Activated B cell treated with CpG ODN at 0.5 μM for 24 hours (primary cell): ENCODE data around the gene CFAP97D1. TPM values are rescaled to one million over a fixed set of nuclear protein-coding genes. Genes with fewer than 3 reads are reported as not detected.

Source experiments
- ATAC-seq: fragments of 200-7000 bp; cut with Tn5 transposase; one replicate; pipeline ENCODE4 v1.10.0; 2021; ENCODE audit warnings: low read depth, mild to moderate bottlenecking, moderate library complexity
- CTCF ChIA-PET: fragments of 350-600 bp; sonication (Branson Sonifier 250); formaldehyde crosslinking; loops from one replicate; lab custom pipeline; 2021; ENCODE audit warnings: antibody characterized with exemption; lab: Charles Lee
- POLR2A ChIA-PET: fragments of 350-600 bp; sonication (Branson Sonifier 250); formaldehyde crosslinking; loops from one replicate; lab custom pipeline; 2021; ENCODE audit warnings: antibody characterized with exemption; lab: Charles Lee
- DNase-seq: peaks from one replicate; pipeline ENCODE4 v3.0.0; 2022
- H3K27ac Mint-ChIP-seq: one replicate; pipeline ENCODE4 v1.8.0; 2020; ENCODE audit warnings: mixed read lengths
- H3K27me3 Mint-ChIP-seq: one replicate; pipeline ENCODE4 v1.8.0; 2021; ENCODE audit warnings: mixed read lengths
- H3K36me3 Mint-ChIP-seq: one replicate; pipeline ENCODE4 v1.8.0; 2021; ENCODE audit warnings: low read depth, mixed read lengths
- H3K4me1 Mint-ChIP-seq: one replicate; pipeline ENCODE4 v1.8.0; 2021; ENCODE audit warnings: mixed read lengths
- H3K4me3 Mint-ChIP-seq: one replicate; pipeline ENCODE4 v1.8.0; 2020; ENCODE audit warnings: mild to moderate bottlenecking, mixed read lengths
- H3K9me3 Mint-ChIP-seq: one replicate; pipeline ENCODE4 v1.8.0; 2020; ENCODE audit warnings: mixed read lengths
- intact Hi-C: fragments of 100-400 bp; cut with micrococcal nuclease; formaldehyde crosslinking; loops from one replicate; pipeline ENCODE4 v1.15.1; 2024
- total RNA-seq: library from RNA; stranded (reverse); gene quantifications from 2 replicates; pipeline ENCODE4 v1.2.3, GENCODE V29; 2022
- TF ChIP-seq, protein P1 (sequence below): fragments of 200-600 bp; IDR thresholded peaks from one replicate; pipeline ENCODE4 v1.8.0; 2022; ENCODE audit warnings: antibody characterized with exemption, mild to moderate bottlenecking

The CFAP97D1 gene
- total RNA-seq, 1 donor from 2014 or later = not detected

DNA sequence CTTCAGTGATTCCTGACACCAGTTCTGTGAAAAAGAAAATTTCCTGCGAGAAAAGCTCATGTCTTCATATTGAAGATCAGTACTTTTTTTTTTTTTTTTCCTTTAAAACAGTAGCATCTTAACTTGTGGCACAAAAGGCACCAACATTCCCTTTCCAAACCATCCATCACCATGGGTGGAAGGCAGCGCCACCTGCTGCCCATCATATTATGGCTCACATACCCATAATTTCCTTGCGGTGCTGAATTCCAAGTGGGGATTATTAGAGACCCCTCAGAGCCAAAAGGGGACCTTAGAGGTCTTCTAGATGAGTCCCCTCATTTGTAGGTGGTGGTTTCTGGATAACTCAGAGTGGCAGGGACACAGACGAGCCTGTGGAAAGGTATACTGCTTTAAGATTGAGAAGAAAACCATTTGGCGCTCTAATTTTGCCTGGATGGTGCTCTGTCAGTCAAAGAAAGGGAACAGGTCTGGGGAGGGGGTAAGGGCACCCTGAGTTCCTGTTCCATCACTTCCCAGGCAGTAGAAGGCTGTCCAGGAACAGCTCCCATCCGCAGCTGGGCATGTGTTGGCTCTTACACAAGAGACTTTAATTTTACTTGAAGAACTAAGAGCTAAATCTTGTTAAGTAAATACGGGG, 13.7 kb upstream of the CFAP97D1 start:
- no peak for DNase-seq
- TF ChIP-seq, protein P1, sequence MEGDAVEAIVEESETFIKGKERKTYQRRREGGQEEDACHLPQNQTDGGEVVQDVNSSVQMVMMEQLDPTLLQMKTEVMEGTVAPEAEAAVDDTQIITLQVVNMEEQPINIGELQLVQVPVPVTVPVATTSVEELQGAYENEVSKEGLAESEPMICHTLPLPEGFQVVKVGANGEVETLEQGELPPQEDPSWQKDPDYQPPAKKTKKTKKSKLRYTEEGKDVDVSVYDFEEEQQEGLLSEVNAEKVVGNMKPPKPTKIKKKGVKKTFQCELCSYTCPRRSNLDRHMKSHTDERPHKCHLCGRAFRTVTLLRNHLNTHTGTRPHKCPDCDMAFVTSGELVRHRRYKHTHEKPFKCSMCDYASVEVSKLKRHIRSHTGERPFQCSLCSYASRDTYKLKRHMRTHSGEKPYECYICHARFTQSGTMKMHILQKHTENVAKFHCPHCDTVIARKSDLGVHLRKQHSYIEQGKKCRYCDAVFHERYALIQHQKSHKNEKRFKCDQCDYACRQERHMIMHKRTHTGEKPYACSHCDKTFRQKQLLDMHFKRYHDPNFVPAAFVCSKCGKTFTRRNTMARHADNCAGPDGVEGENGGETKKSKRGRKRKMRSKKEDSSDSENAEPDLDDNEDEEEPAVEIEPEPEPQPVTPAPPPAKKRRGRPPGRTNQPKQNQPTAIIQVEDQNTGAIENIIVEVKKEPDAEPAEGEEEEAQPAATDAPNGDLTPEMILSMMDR = no peak
- ChIA-PET CTCF (interaction anchor here (0.7 to 14.2 kb wide), 16 partner anchors 9 to 365 kb away, joined by 3 to 301 read pairs (median 3); partner anchors contain the start of genes CD300LG and SOST), POLR2A (interaction anchor here (0.6 kb wide), 1 partner anchor 65 kb away, joined by 5 read pairs; no protein-coding TSS in a partner anchor)
- H3K36me3 Mint-ChIP-seq = peaks cover 14% of the 10 kb centered on the region
- no peak overlapping the region for H3K4me3 Mint-ChIP-seq
- ATAC-seq = no peak
- H3K27me3 Mint-ChIP-seq = peaks cover 2% of the 10 kb centered on the region
- no peak overlapping the region for H3K27ac Mint-ChIP-seq
- intact Hi-C loops = no loop called here
- no peaks in the 10 kb centered on the region for H3K9me3 Mint-ChIP-seq
- H3K4me1 Mint-ChIP-seq = peaks cover 14% of the 10 kb centered on the region

DNA sequence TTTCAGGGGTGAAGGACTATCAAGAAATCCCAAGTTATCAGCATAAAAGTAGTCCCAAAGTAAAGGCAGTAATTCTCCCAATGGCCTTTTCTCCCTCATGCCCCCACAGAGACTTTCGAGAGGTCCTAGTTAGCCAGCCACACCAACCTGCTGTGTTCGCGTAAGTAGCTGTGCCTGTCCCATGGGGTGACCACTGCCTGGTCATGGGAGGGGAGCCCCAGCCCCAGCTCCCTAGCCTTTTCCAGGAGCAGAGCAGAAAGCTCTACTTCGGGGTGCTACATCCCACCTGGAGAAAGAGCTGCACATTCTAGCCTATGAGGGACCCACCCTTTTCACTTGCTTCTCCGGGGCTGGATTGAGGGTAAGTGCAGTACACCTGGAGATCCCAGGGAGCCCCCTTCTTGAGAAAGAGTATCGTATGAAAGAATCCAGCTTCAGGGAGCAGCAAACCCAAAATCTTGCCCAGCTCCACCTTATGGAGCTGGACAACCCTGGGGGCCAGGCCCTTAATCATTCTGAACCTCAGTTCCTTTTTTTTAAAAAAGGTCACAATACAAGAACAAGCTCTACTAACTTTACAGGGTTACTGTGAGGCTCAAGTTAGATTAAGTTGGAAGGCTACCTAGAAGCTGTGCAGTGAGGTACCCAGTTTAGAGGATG, 13.1 kb upstream of the CFAP97D1 start:
- TF ChIP-seq, protein P1 = no peak
- peaks cover 17% of the 10 kb centered on the region for H3K4me1 Mint-ChIP-seq
- ChIA-PET CTCF (interaction anchor here (1.0 to 14.2 kb wide), 10 partner anchors 10 to 366 kb away, joined by 3 to 301 read pairs (median 3); partner anchors contain the start of gene SOST), POLR2A (no interaction called here)
- peaks cover 2% of the 10 kb centered on the region for H3K27me3 Mint-ChIP-seq
- ATAC-seq (no peak), DNase-seq (no peak)
- H3K36me3 Mint-ChIP-seq = peaks cover 17% of the 10 kb centered on the region
- H3K4me3 Mint-ChIP-seq = no peak overlapping the region
- intact Hi-C loops = no loop called here
- no peak overlapping the region for H3K27ac Mint-ChIP-seq
- no peaks in the 10 kb centered on the region for H3K9me3 Mint-ChIP-seq

DNA sequence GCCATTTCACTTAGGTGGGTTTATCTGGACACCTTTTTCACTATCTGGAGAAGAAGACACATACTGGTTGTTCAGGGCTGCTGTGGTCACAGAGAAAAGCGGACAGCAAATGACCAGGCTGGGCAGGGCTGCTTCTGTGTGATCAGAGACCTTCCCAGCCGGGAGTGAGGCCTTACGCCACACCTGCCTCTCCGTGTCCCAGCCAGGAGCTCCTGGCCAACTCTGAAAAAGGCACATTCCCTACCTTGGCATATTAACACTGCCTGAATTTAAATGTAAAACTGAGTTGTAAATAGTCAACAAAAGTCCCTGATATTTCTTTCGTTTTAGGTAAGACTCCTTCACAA, 12.5 kb upstream of the CFAP97D1 start:
- Mint-ChIP-seq H3K27me3 (peaks cover 2% of the 10 kb centered on the region), H3K27ac (no peak overlapping the region), H3K4me1 (peaks cover 22% of the 10 kb centered on the region), H3K36me3 (peaks cover 22% of the 10 kb centered on the region), H3K4me3 (no peak overlapping the region), H3K9me3 (no peaks in the 10 kb centered on the region)
- ChIA-PET POLR2A (interaction anchor here (0.5 kb wide), 1 partner anchor 298 kb away, joined by 6 read pairs; no protein-coding TSS in a partner anchor), CTCF (interaction anchor here (1.0 to 14.2 kb wide), 6 partner anchors 10 to 194 kb away, joined by 3 to 301 read pairs (median 8); partner anchors contain the start of gene SOST)
- intact Hi-C loops = no loop called here
- TF ChIP-seq, protein P1 = no peak
- ATAC-seq (no peak), DNase-seq (no peak)

DNA sequence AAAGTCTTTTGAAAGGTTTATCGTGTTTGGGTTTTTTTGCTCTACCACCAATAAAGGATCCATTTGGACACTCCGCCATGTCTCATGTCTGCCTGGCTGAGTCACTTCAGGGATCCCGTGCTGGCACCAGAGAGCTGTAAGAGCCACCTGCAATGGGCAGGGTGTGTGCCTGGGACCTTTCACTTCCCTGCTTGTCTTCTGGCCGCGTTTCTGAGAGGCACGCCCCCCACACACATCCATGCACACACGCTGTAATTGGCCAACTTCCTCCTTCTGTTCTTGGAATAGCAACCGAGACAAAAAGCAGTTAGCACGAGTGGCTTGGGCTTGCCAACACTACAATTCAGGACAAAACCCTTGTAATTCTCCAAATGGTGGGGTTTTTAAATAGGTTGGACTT, 11.9 kb upstream of the CFAP97D1 start:
- peaks cover 2% of the 10 kb centered on the region for H3K27me3 Mint-ChIP-seq
- H3K4me1 Mint-ChIP-seq = peaks cover 29% of the 10 kb centered on the region
- ChIA-PET CTCF (interaction anchor here (14.2 kb wide), 1 partner anchor 72 kb away, joined by 301 read pairs; no protein-coding TSS in a partner anchor), POLR2A (interaction anchor here (0.5 kb wide), 1 partner anchor 298 kb away, joined by 6 read pairs; no protein-coding TSS in a partner anchor)
- no peak for DNase-seq
- peak overlapping the region; percentile 21 for H3K27ac Mint-ChIP-seq
- H3K4me3 Mint-ChIP-seq = no peak overlapping the region
- peaks cover 27% of the 10 kb centered on the region for H3K36me3 Mint-ChIP-seq
- intact Hi-C loops = no loop called here
- H3K9me3 Mint-ChIP-seq = no peaks in the 10 kb centered on the region
- peak; percentile 66 for ATAC-seq
- TF ChIP-seq, protein P1 = no peak

DNA sequence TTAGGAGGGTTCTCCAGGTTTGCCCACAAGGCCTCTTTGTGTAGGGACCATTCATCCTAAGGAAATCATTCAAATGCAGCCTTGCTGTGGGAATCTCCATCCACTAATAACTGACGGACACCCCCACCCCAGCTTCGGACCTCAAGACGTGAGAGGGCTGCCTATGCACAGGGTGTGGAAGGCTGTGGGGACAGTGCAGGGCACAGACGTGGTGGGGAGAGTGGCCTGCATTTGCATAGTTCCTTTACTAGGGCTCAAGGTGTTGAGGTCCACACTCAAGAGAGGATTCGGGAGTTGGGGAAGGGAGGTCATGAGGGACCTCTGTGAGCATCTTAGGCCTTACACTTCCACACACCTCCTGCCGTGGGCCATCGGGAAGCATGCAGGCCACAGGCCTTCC, 11.3 kb upstream of the CFAP97D1 start:
- POLR2A ChIA-PET = no interaction called here
- no peaks in the 10 kb centered on the region for H3K9me3 Mint-ChIP-seq

More for the DNA sequence above, 11.3 kb upstream of the CFAP97D1 start:
- ATAC-seq (no peak), DNase-seq (no peak)
- H3K27me3 Mint-ChIP-seq = no peaks in the 10 kb centered on the region
- peaks cover 31% of the 10 kb centered on the region for H3K36me3 Mint-ChIP-seq
- no peak overlapping the region for H3K4me3 Mint-ChIP-seq
- peaks cover 32% of the 10 kb centered on the region for H3K4me1 Mint-ChIP-seq
- intact Hi-C loops = no loop called here
- CTCF ChIA-PET = interaction anchor here (1.9 to 14.2 kb wide), 2 partner anchors 8 to 72 kb away, joined by 4 to 301 read pairs; no protein-coding TSS in a partner anchor
- TF ChIP-seq, protein P1 = no peak
- no peak overlapping the region for H3K27ac Mint-ChIP-seq
